D721Med (cell line): Measurements from ENCODE around the gene TUBB.

Experiments
- DNase-seq: peaks from one replicate; pipeline ENCODE4 v3.0.0; 2011; ENCODE audit warnings: low spot score; ENCODE audit not compliant: insufficient read length
- FAIRE-seq: peaks from 2 replicates; lab custom pipeline; 2011; peaks lifted over from hg19 to GRCh38; lab: Jason Lieb, UNC
- CTCF ChIP-seq: IDR thresholded peaks from 2 replicates; pipeline ENCODE4 v1.5.1; 2012; ENCODE audit warnings: mild to moderate bottlenecking, control low read depth; ENCODE audit not compliant: insufficient read depth; ENCODE audit errors: missing control alignments

TUBB gene

DNA sequence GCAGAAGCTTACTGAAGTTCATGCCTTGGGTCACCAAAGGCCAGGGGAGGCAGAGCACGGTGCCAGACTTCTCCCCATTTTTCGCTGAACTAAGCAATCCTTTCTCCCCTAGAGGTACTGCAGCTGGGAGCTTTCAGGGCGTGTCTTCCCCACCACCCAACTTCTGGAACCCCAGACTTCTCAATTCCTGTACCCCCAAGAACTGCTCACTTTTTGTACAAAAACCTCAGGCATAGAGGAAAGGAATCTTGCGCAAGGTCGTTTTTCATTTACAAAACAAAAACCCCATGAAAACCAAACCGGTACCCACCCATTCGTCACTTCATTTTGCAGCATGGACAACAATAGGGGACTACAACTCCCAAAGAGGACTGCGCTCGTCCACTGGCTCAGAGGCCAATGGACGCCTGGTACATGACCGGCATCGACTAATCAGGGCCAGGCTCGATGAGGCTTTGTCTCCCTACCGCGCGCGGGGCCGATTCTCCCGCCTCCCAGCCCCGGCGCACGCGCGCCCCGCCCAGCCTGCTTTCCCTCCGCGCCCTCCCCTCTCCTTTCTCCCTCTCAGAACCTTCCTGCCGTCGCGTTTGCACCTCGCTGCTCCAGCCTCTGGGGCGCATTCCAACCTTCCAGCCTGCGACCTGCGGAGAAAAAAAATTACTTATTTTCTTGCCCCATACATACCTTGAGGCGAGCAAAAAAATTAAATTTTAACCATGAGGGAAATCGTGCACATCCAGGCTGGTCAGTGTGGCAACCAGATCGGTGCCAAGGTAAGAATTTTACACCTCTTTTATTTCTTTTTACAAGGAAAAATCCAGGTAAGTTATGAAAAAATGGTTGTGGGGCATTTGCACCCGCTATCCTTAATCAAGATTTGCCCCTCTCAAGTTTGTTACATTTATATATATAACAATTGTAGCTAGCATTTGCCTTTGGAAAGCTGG, at the start of gene TUBB:
TSS of gene TUBB (plus strand) at position 562 of the 947 bp plus-strand sequence. CDS start at position 717, 155 bp downstream.
- FAIRE-seq = no peak
- peak; percentile 44 for DNase-seq
- TF ChIP-seq CTCF = no peak

DNA sequence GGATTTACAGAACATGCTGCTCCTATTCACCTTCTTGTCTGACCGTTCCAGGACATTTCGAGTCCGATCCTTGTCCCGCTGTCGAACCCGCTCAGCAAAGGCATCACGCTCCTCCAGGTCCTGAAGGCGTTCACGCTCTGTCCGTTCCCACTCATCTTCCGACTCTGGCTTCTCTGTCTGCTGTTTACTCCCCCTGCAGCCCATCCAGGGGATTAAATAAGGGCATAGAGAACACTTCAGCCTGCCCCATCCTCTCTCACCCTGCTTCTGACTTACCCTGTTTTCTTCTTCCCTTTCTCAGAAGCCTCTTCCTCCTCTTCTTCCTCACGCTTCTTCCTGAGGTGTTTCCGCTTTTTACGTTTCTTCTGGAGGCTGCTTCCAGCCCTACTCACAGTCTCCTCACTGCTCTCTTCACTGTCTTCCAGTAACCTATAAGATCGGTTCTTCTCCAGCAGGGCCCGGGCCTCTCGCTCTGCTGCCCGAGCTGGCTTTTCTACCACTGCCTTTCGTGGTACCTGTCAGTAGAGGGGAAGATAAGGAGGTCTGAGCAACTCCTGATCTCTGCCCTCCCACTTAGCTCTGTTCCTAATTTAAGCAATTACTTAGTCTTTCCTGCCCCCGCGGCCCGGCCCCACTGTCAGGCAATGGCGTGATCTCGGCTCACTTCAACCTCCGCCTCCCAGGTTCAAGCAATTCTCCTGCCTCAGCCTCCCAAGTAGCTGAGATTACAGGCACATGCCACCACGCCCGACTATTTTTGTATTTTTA, 49.2 kb upstream of the TUBB start:
- FAIRE-seq = no peak
- peak; percentile 4 for TF ChIP-seq CTCF
- no peak for DNase-seq

DNA sequence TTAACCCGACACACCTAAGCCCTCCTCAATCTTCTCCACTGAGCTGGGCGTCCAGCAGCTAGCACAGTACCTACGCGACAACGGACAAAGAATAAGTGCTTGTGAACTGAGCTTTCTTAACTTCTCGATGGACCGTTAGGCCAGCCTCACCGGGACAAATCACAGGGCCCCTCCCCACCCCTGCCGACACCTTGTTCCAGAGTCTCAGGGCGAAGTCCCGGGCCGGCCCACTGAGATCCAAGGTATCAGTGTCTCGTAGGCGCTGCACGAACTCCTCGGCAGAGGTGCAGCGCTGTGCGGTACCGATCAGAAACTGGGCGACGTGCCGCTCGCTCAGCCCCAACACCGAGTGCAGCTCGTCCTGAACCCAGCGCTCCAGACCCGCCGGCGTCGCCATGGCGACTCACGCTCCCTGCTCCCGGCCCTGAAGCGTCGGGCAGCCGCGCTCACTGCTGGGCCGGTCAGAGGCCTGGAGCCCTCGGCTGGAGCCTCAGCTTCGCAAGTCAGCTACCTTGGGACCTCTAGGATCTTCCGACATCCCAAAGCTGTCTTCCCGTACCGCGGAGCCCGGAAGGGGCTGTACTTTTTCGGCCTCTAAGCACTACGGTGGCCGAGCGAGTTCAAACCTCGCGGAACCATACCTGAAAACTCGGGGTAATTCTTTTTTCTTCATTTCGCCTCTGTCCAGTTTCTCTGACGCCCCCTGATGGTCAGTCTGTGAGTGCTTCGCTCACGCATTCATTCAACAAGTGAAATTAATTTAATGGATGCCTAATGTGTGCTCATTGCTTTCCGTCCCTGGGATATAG, 47.5 kb upstream of the TUBB start, which contains the start of gene DHX16:
TSS of gene DHX16 (minus strand) at position 562 of the 809 bp plus-strand sequence. CDS start at position 397, 165 bp downstream.
- FAIRE-seq = no peak
- TF ChIP-seq CTCF = peak; percentile 92

DNA sequence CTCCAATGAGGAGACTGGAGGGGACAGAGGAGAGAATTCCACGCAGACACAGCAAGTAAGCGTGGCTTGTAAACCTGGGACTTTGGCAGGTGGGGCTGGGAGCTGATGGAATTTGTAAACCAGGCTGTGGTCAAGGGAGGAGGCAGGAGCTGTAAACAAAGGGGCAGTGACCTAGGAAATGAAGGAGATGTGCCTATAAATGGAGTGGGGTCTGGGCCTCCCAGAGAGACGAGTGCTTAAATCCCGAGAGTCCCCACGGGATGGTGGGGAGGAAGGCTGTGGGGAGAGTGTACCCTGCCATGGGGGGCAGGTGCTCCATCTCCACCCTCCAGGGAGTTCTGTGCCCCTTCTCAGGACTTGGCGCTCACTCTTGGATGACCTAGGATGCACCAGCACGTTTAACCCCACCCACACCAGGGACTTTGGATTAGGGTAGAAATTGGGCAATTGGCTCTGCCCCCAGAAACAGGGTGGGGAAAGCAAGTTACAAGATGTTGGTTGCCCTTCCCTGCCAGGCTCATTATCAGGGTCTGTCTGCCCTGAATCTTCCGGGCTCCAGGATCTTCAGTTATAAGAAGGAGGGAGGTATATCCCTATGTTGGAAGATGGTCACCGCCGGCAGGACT, 43.4 kb upstream of the TUBB start:
- no peak for FAIRE-seq
- no peak for DNase-seq
- no peak for TF ChIP-seq CTCF

More for the DNA sequence above, 47.5 kb upstream of the TUBB start, which contains the start of gene DHX16:
- peak; percentile 84 for DNase-seq

GRCh38 chr6:30678964-30679726, 41.0 kb upstream of the TUBB start:
- TF ChIP-seq CTCF = peak; percentile 96
- FAIRE-seq (no peak), DNase-seq (peak; percentile 92)
